HepG2 (cell line): ENCODE measurements around the gene C21orf58. TPM values are rescaled to one million over a fixed set of nuclear protein-coding genes. Genes with fewer than 3 reads are reported as not detected.

Experiments used
- ATAC-seq: fragments of 200-7000 bp; cut with Tn5 transposase; 3 replicates; pipeline ENCODE4 v1.9.1; 2020; ENCODE audit warnings: mild to moderate bottlenecking, moderate library complexity
- BruUV-seq: library from RNA; stranded (reverse); fragments of 400-500 nt; replicated peaks from 2 replicates; lab custom pipeline; 2021; lab: Mats Ljungman, UMichigan
- CTCF ChIA-PET: fragments of 300-600 bp; formaldehyde crosslinking; extraction: SDS; loops from one replicate; lab custom pipeline; 2021; ENCODE audit warnings: low total read pairs, inconsistent platforms, low intra/inter-chr PET ratio; lab: Yijun Ruan, JAX
- POLR2A ChIA-PET: fragments of 350-600 bp; sonication (Branson Sonifier 250); formaldehyde crosslinking; loops from one replicate; lab custom pipeline; 2020; ENCODE audit warnings: antibody characterized with exemption, inconsistent platforms; lab: Yijun Ruan, JAX
- DNase-seq: peaks from one replicate; pipeline ENCODE4 v3.0.0-alpha.2; 2015; ENCODE audit warnings: low spot score
- FAIRE-seq: peaks from 3 replicates; lab custom pipeline; 2011; peaks lifted over from hg19 to GRCh38; lab: Jason Lieb, UNC
- H2AFZ ChIP-seq: one replicate; pipeline ENCODE4 v1.6.1; 2011; ENCODE audit warnings: low read length, inconsistent platforms
- H3K27ac ChIP-seq: fragments of 300-600 bp; 3 replicates; pipeline ENCODE4 v1.8.0; 2011; ENCODE audit warnings: mixed run types, mild to moderate bottlenecking, mixed read lengths, low read length, inconsistent platforms; ENCODE audit not compliant: insufficient read depth; ENCODE audit errors: extremely low read length
- H3K27me3 ChIP-seq, 2 experiments: fragments of 200-600 bp in 1 of 2; 2 replicates in 1 of 2; 3 replicates in 1 of 2; pipeline versions ENCODE4 v1.6.0 to v1.8.0; 2011; ENCODE audit warnings: low read length in 2 of 2, mild to moderate bottlenecking in 2 of 2, moderate library complexity in 2 of 2, inconsistent platforms in 1 of 2; ENCODE audit not compliant: insufficient read depth in 2 of 2, control insufficient read depth in 1 of 2
- H3K36me3 ChIP-seq, 2 experiments: fragments of 200-600 bp in 1 of 2; replicated peaks in 1 of 2; 2 replicates in 1 of 2; 3 replicates in 1 of 2; pipeline versions ENCODE4 v1.5.1 to v1.8.0; 2011; ENCODE audit warnings: low read length in 2 of 2, inconsistent platforms in 1 of 2; ENCODE audit not compliant: insufficient read depth in 2 of 2, control insufficient read depth in 1 of 2
- H3K4me1 ChIP-seq: 2 replicates; pipeline ENCODE4 v1.5.1; 2012; ENCODE audit warnings: low read length, inconsistent platforms; ENCODE audit not compliant: insufficient read depth
- H3K4me2 ChIP-seq: 2 replicates; pipeline ENCODE4 v1.6.0; 2011; ENCODE audit warnings: low read depth, low read length, inconsistent platforms
- H3K4me3 ChIP-seq, 3 experiments: fragments of 200-600 bp in 1 of 3; sonication (generic), shearing (Covaris generic) in 1 of 3; replicated peaks in 1 of 3; 2 replicates each; pipeline ENCODE4 v1.5.1; 2011 to 2016; ENCODE audit warnings: low read length in 3 of 3, inconsistent platforms in 2 of 3, low read depth in 2 of 3, mild to moderate bottlenecking in 2 of 3, control low read depth in 1 of 3, mixed read lengths in 1 of 3; ENCODE audit not compliant: insufficient read depth in 1 of 3
- H3K79me2 ChIP-seq: one replicate; pipeline ENCODE4 v1.6.1; 2011; ENCODE audit warnings: low read length, inconsistent platforms; ENCODE audit not compliant: insufficient read depth
- H3K9ac ChIP-seq: 2 replicates; pipeline ENCODE4 v1.6.0; 2011; ENCODE audit warnings: mild to moderate bottlenecking, low read depth, low read length, inconsistent platforms; ENCODE audit not compliant: insufficient read depth
- H3K9me3 ChIP-seq: 2 replicates; pipeline ENCODE4 v1.5.1; 2012; ENCODE audit warnings: mild to moderate bottlenecking, low read length
- H4K20me1 ChIP-seq: 2 replicates; pipeline ENCODE4 v1.6.0; 2011; ENCODE audit warnings: inconsistent platforms, mild to moderate bottlenecking, low read length, moderate library complexity; ENCODE audit not compliant: insufficient read depth
- CCDC6 ChIP-seq: sonication (generic); formaldehyde crosslinking; IDR thresholded peaks from 2 replicates; pipeline ENCODE4 v1.8.1; 2022; ENCODE audit warnings: mild to moderate bottlenecking, missing genetic modification reagents, moderate library complexity
- CENPX ChIP-seq: sonication (generic); formaldehyde crosslinking; IDR thresholded peaks from 2 replicates; pipeline ENCODE4 v1.9.0; 2021; ENCODE audit warnings: mild to moderate bottlenecking, missing genetic modification reagents, moderate library complexity
- CHCHD3 ChIP-seq: sonication (generic); formaldehyde crosslinking; IDR thresholded peaks from 2 replicates; pipeline ENCODE4 v1.8.0; 2022; ENCODE audit warnings: mild to moderate bottlenecking, missing genetic modification reagents, moderate library complexity
- FOXM1 ChIP-seq: sonication (generic); formaldehyde crosslinking; IDR thresholded peaks from 2 replicates; pipeline ENCODE4 v1.5.0; 2020; ENCODE audit warnings: missing genetic modification reagents
- MTF1 ChIP-seq: sonication (generic); formaldehyde crosslinking; IDR thresholded peaks from 2 replicates; pipeline ENCODE4 v1.5.0; 2020; ENCODE audit warnings: missing genetic modification reagents
- NONO ChIP-seq, 2 experiments: fragments of 450-650 bp in 1 of 2; sonication (generic) in 1 of 2; formaldehyde crosslinking in 1 of 2; IDR thresholded peaks in 1 of 2; conservative IDR thresholded peaks in 1 of 2; 2 replicates each; pipeline versions ENCODE4 v1.6.1 to v1.8.0; 2017 to 2022; ENCODE audit warnings: mild to moderate bottlenecking in 1 of 2, missing genetic modification reagents in 1 of 2, moderate library complexity in 1 of 2
- TGIF2 ChIP-seq: IDR thresholded peaks from 2 replicates; pipeline ENCODE4 v1.6.1; 2016; ENCODE audit warnings: control low read depth, missing compliant biosample characterization
- U2AF2 ChIP-seq: fragments of 200-400 bp; formaldehyde crosslinking; IDR thresholded peaks from 2 replicates; pipeline ENCODE4 v1.6.1; 2017; ENCODE audit warnings: low read depth, mild to moderate bottlenecking, low read length
- ZNF674 ChIP-seq: sonication (generic); formaldehyde crosslinking; IDR thresholded peaks from 2 replicates; pipeline ENCODE4 v1.5.0; 2020; ENCODE audit warnings: low read depth, mild to moderate bottlenecking, missing genetic modification reagents
- ZNF720 ChIP-seq: sonication (generic); formaldehyde crosslinking; IDR thresholded peaks from 2 replicates; pipeline ENCODE4 v1.4.0; 2020; ENCODE audit warnings: missing genetic modification reagents
- WGBS: methylation state at CpG from one replicate; pipeline ENCODE4 v1.1.6; 2017; ENCODE audit warnings: low lambda C conversion rate; 5-methylcytosine and 5-hydroxymethylcytosine counted together
- in situ Hi-C: cut with HindIII; loops from 2 replicates; pipeline ENCODE4 v1.10.0; 2017; ENCODE audit warnings: low pct_unique_long_range_greater_than_20kb; ENCODE audit not compliant: extremely low pct_ligation_motif_present
- intact Hi-C: fragments of 100-400 bp; cut with micrococcal nuclease; formaldehyde crosslinking; loops from one replicate; pipeline ENCODE4 v1.10.0; 2022; ENCODE audit not compliant: unreplicated experiment
- polyA plus RNA-seq, 8 experiments: library from polyadenylated mRNA; depleted of rRNA in 3 of 8; stranded (reverse) in 7 of 8; unstranded in 1 of 8; fragments of >200 nt; fragmentation: Illumina TruSeq in 4 of 8; extraction: Trizol in 4 of 8; gene quantifications; 2 replicates each; pipeline versions ENCODE4 v1.2.1 to v1.2.3, GENCODE V29; 2011 to 2016; ENCODE audit warnings: low read depth in 4 of 8, missing spikeins in 1 of 8, mixed read lengths in 1 of 8; ENCODE audit not compliant: insufficient read depth in 1 of 8
- total RNA-seq, 5 experiments: library from RNA; depleted of rRNA; stranded (reverse); fragments of >200 nt; fragmentation: Illumina TruSeq; extraction: Trizol; gene quantifications; 2 replicates each; pipeline ENCODE4 v1.2.3, GENCODE V29; 2016; ENCODE audit warnings: low read depth in 1 of 5
- TF ChIP-seq, protein P1 (sequence below): sonication (generic); formaldehyde crosslinking; IDR thresholded peaks from 2 replicates; pipeline ENCODE4 v1.8.0; 2023; ENCODE audit warnings: mild to moderate bottlenecking, missing genetic modification reagents
- TF ChIP-seq, protein P2 (sequence below): sonication (generic); formaldehyde crosslinking; IDR thresholded peaks from 2 replicates; pipeline ENCODE4 v1.4.0; 2020; ENCODE audit warnings: missing genetic modification reagents
- TF ChIP-seq, protein P3 (sequence below), 2 experiments: sonication (generic) in 1 of 2; formaldehyde crosslinking in 1 of 2; IDR thresholded peaks; 2 replicates each; pipeline versions ENCODE4 v1.5.1 to v1.6.1; 2011 to 2020; ENCODE audit warnings: borderline replicate concordance in 1 of 2, low read depth in 1 of 2, low read length in 1 of 2, mild to moderate bottlenecking in 1 of 2, missing genetic modification reagents in 1 of 2, moderate library complexity in 1 of 2

The C21orf58 gene
- total and polyA plus RNA-seq, 2 of the 13 experiments (the other 11 are each of a cell fraction or from before 2014, with no cell fraction given) = 3.5 to 6.8 TPM

DNA sequence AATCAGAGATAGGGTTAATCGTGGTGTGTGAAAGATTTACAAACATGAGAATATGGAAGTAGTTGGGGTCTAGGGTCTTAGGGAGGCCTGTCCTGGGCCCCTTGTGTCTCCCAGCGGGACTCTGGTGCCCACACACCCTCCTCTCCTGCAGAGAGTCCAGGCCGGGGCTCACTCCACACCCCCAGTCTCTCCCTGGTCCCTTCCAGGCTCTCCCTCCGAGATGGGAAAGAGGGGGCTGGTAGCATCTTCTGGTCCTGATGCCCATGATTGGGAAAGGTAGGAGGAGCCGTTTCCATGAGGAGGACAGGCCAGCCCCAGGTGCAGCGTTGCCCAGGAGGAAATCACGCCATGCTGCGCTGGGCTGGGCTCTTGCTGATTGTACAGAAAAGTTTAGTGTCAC, 26.9 kb upstream of the C21orf58 start:
- H3K36me3 ChIP-seq = peaks cover 47 to 88% of the 10 kb centered on the region in 2 experiments
- H3K27ac ChIP-seq = no peak overlapping the region
- H3K4me3 ChIP-seq = no peak overlapping the region
- intact Hi-C loops = no loop called here
- POLR2A ChIA-PET = no interaction called here
- FAIRE-seq (no peak), DNase-seq (no peak), ATAC-seq (no peak)
- no TSS peak for BruUV-seq
- H3K9me3 ChIP-seq = no peaks in the 10 kb centered on the region
- H3K27me3 ChIP-seq = no peaks in the 10 kb centered on the region; a peak in 1 of 5 replicates
- in situ Hi-C loops = no loop called here
- no peak for TF ChIP-seq MTF1 (CRISPR knock-in tag)
- TF ChIP-seq CHCHD3 = no peak
- no peak for TF ChIP-seq FOXM1 (CRISPR knock-in tag)
- TF ChIP-seq, protein P1, sequence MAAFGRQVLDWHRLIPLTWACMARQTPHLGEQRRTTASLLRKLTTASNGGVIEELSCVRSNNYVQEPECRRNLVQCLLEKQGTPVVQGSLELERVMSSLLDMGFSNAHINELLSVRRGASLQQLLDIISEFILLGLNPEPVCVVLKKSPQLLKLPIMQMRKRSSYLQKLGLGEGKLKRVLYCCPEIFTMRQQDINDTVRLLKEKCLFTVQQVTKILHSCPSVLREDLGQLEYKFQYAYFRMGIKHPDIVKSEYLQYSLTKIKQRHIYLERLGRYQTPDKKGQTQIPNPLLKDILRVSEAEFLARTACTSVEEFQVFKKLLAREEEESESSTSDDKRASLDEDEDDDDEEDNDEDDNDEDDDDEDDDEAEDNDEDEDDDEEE = no peak
- no peak for TF ChIP-seq NONO (IDR thresholded peaks at IDR 0.05)
- no peak for TF ChIP-seq NONO (CRISPR knock-in tag; conservative IDR thresholded peaks at IDR 0.05)
- no peak for TF ChIP-seq ZNF720 (CRISPR knock-in tag)
- TF ChIP-seq, protein P2, sequence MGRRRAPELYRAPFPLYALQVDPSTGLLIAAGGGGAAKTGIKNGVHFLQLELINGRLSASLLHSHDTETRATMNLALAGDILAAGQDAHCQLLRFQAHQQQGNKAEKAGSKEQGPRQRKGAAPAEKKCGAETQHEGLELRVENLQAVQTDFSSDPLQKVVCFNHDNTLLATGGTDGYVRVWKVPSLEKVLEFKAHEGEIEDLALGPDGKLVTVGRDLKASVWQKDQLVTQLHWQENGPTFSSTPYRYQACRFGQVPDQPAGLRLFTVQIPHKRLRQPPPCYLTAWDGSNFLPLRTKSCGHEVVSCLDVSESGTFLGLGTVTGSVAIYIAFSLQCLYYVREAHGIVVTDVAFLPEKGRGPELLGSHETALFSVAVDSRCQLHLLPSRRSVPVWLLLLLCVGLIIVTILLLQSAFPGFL (CRISPR knock-in tag) = no peak
- TF ChIP-seq CCDC6 (CRISPR knock-in tag) = no peak
- TF ChIP-seq ZNF674 (CRISPR knock-in tag) = no peak
- no peak for TF ChIP-seq CENPX (CRISPR knock-in tag)
- TF ChIP-seq U2AF2 = no peak
- TF ChIP-seq, protein P3, sequence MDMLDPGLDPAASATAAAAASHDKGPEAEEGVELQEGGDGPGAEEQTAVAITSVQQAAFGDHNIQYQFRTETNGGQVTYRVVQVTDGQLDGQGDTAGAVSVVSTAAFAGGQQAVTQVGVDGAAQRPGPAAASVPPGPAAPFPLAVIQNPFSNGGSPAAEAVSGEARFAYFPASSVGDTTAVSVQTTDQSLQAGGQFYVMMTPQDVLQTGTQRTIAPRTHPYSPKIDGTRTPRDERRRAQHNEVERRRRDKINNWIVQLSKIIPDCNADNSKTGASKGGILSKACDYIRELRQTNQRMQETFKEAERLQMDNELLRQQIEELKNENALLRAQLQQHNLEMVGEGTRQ (IDR thresholded peaks at IDR 0.05; ENCODE audit: low read depth, low read length) = no peak
- TF ChIP-seq, protein P3 (CRISPR knock-in tag; IDR thresholded peaks at IDR 0.05; ENCODE audit: borderline replicate concordance) = no peak
- no peak for TF ChIP-seq TGIF2 (CRISPR knock-in tag)
- H3K4me2 ChIP-seq = no peak overlapping the region
- 100% methylated on average over 7 of the region's 8 CpGs for WGBS
- H4K20me1 ChIP-seq = no peaks in the 10 kb centered on the region; the same call in 1 of the 2 replicates
- CTCF ChIA-PET = no interaction called here
- no peak overlapping the region for H2AFZ ChIP-seq
- H3K9ac ChIP-seq = no peak overlapping the region
- no peaks in the 10 kb centered on the region for H3K4me1 ChIP-seq
- no peaks in the 10 kb centered on the region for H3K79me2 ChIP-seq
